Hindlimb muscle (tissue), 1 donor: ENCODE measurements around the gene RASD2. TPM values are rescaled to one million over a fixed set of nuclear protein-coding genes. Genes with fewer than 3 reads are reported as not detected.
A peak's percentile ranks its signal among the peaks of the same experiment; 100 is the strongest.

Experiments used
- DNase-seq: peaks from one replicate; pipeline ENCODE4 v3.0.0-alpha.2; 2013
- polyA plus RNA-seq: library from polyadenylated mRNA; unstranded; fragments of 120-200 nt; gene quantifications from one replicate; pipeline ENCODE4 v1.2.1, GENCODE V29; 2013; ENCODE audit not compliant: insufficient read length

RASD2 gene
- polyA plus RNA-seq, 1 donor: 25.4 TPM

- DNase-seq: peak; percentile 36
Measured at GRCh38 chr22:35587447-35587870, 46.8 kb downstream of the RASD2 start.

- no peak for DNase-seq
Measured at GRCh38 chr22:35587896-35588295, 47.3 kb downstream of the RASD2 start.

DNA sequence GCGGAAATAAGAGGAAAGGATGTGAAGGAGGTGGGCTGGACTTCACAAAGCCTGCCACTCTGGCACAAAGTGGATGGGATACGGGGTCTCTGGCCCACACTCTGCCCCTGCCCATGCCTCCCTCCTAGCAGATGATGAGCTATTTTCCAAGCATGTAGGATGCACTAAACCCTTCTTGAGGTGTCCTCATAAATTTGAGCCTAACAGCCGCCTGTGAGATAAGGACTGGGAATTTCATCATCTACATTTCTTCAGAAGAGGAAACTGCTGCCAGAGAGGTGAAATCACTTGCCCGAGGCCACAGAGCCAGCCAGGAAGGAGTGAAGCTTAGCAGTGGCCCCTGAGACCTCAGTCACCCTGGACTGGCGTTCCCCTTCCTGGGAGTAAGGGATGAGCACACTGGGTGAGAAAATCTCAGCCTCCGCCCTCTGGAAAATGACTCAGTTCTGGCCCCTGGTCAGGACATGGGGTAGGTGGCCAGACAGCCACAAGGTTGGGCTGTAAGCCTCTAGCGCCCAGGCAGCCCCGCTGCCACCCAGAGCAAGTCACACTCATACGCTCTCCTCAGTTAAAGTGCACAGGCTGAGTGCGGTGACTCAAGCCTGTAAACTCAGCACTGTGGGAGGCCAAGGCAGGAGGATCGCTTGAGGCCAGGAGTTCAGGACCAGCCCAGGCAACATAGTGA is 48.6 kb downstream of the RASD2 start:
- DNase-seq: no peak

DNA sequence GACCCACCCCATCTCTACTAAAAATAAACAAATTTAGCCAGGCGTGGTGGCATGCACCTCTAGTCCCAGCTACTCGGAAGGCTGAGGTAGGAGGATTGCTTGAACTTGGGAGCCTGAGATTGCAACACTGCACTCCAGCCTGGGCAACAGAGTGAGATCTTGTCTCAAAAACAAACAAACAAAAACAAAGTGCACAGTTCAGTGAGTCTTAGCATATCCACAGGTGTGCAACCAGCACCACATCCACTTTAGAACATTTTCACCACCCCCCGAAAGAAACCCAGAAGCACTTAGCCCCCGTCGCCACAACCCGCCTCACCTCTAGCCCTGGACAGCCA is 49.1 kb downstream of the RASD2 start:
- DNase-seq: no peak

DNA sequence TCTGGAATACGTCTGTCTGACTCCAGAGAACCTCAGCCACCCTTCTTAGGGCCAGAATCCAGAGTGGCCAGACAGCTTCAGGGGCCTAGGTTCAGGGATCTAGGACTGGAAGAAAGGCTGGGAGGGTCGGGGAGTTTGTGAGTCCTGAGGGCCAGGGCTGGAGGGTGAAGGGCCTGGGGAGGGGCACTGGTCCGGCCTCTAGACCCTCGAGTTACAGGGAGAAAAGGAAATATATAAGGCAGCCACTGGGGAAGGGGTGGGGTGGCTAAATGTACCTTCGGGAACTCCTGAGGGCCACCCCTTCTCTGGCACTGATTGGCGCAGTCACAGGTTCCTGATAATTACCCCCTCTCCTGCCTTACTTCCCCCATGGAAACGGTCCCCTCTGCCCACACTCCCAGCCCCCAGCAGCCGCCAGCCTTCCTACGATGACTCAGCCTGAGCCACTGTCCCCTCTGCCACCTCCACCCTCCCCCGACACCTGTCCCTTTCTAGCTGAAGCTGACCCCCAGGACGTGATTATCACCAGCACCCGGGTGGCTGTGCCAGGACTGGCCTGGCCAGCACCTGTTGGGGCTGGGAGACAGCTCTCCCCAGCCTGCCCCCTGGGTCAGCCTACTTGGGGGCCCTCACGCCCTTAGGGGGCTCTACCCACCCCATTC is 50.1 kb downstream of the RASD2 start:
- no peak for DNase-seq

DNA sequence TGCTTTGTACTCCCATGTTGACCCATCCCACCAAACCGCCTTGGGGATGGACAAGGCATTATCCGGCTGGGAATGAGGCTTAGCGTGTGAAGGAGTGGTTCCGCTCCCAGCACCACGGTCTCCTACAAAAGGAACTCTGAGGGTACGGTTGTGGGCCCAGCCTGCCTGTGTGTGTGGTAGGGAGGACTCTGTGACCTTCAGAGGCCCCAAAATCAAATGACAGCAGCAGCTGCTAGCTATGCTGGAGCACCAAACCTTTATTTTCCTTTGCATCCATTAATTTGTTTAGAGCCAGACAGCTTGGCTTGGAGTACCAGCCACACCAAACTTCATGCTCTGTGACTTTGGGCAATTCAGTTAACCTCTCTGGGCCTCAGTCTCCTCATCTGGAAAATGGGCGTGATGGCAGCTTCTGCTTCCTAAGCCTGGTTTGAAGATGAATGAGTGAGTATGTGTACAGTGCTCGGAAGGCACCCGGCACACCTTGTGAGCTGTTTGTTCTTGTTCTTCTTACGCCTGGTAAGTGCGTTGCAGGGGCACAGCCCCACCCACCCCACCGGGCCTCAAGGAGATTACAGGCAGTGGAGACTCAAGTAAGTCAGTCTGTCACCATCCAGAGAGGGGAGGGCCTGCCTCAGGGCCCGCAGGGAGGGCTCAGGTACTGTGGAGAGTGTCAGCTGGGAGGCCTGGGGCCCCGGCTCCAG is 51.2 kb downstream of the RASD2 start:
- DNase-seq: no peak

GRCh38 chr22:35592418-35592967 is 51.9 kb downstream of the RASD2 start:
- DNase-seq: no peak

DNA sequence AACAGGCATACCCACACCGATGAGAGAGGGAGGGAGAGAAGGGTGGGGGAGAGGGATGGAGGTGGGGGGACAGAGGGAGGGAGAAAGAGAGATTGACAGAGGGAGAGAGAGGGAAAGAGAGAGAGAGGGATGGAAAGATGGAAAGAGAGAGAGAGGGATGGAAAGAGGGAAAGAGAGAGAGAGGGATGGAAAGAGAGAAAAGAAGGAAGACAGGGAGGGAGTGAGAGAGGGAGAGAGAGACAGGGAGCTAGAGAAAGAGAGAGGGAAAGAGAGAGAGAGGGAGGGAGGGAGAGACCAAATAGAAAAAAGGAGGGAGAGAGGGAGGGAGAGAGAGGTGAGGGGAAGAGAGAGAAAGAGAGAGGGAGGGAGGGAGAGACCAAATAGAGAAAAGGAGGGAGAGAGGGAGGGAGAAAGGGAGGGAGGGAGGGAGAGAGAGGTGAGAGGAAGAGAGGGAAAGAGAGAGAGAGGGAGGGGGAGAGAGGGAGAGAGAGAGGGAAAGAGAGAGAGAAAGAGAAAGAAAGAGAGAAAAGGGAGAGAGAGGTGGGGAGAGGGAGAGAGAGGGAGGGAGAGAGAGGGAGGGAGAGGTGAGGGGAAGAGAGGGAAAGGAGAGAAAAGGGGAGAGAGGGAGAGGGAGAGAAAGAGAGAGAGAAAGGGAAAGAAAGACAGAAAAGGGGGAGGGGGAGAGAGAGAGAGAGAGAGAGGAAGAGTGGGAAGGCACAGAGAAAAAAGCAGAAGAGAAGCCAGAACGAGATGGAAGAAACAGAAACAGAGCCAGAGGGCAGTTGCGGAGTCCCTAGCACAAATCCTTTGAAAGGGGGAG is 52.6 kb downstream of the RASD2 start:
- DNase-seq: no peak

- no peak for DNase-seq
Measured at GRCh38 chr22:35593891-35594470, 53.4 kb downstream of the RASD2 start.

GRCh38 chr22:35594686-35595085 is 54.1 kb downstream of the RASD2 start:
- no peak for DNase-seq

DNA sequence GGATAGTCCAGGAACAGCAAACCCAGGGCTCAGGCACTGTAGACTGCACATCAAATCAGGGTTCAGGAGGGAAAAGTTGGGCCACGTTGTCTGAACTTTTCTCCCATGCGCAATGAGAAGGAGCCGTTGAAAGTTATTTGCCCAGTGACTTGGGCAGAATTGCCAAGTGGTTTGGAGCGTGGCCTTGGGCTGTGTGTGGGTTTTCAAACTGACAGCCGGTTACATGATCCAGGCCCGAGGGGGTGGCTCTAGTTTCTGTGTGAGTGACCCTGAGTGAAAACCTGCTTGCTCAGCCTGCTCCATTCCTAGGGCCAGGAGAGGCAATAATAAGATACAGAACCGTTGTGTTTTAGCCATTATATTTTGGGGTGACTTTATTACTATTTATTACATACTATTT is 56.2 kb downstream of the RASD2 start:
- no peak for DNase-seq

DNA sequence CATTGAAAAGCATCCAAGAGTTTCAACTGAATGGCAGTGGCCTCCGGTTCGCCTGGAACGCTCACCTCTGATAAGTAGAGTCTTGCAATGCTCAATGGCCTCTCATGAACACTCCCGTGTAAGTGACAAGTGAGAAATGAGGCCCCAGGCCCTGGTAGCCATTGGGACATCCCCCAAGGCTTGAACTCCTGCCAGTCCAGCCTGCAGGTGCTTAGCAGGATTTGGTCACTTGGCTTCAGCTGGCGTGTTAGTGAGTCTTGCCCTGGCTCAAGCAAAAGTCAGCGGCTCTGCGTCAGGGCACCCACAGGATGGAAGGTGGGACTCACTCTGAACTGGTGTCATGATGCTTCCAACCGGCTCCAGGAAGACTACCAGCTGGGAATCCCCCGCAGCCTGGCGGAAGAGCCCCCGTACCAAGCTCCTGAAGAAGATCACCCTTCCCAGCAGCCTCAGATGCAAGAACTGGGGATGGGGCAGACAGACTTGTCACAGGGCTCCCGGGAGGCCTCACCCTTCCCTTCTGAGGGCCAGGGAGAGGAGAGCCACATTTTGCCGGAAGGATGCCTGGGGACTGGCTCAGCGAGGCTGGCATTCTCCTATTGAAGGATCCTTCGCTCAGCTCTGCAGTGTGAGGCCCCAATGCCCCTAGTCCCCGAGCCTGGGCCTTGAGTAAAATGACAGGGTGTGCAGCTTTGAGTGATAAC is 57.2 kb downstream of the RASD2 start:
- no peak for DNase-seq

GRCh38 chr22:35598396-35598710 is 57.7 kb downstream of the RASD2 start:
- no peak for DNase-seq

- no peak for DNase-seq
Measured at GRCh38 chr22:35599364-35599763, 58.7 kb downstream of the RASD2 start.

GRCh38 chr22:35600476-35600875 is 59.8 kb downstream of the RASD2 start:
- no peak for DNase-seq

DNA sequence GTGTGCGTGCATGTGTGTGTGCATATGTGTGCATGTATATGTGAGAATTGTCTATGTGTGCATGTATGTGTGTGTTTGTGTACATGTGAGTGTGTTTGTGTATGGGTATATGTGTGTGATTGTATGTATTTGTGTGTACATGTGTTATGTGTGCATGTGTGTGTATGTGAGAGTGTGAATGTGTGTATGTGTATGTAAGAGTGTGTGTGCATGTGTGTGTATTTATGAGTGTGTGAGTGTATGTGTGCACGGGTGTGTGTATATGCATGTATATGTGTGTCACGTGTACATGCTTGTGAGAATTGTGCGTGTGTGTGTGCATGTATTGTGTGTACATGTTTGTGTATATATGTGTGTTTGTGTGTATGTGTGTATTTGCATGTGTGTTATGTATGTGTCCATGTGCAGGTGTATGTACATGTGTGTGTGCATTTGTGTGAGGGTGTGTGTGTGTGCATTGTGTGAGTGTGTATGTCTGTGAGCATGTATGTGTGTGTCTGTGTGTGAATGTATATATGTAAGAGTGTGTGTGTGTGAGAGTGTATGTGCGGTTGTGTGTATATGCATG is 60.5 kb downstream of the RASD2 start:
- DNase-seq: no peak

DNA sequence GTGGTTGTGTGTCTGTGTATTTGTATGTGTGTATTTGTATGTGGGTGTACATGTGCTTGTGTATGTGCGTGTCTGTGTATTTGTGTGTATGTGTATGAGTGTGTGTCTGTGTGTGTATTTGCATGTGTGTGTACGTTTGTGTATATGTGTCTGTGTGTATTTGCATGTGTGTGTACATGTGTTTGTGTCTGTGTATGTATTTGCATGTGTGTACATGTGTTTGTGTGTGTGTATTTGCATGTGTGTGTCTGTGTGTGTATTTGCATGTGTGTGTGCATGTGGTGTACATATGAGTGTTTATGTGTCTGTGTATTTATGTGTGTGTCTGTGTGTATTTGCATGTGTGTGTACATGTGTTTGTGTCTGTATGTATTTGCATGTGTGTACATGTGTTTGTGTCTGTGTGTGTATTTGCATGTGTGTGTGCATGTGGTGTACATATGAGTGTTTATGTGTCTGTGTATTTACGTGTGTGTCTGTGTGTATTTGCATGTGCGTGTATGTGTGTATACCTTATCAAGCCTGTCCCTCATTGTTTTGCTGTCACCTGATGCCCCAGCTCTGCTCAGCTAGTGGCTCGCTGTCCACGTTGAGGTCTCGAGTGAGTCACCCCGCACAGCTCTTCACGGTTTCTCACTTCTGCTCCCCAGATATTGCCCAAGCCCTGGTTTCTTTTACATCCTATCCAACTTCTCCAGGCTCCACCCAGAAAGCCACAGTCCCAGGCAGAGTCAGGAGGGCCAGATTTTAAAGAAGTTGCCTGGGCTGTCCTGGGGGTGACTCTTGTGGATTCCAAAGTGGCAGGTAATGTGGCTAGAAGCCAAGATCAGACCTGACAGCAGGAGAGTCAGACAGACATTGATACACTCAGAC is 61.3 kb downstream of the RASD2 start:
- no peak for DNase-seq
